Breast epithelium (tissue), 4 donors: ENCODE results near the gene CCDC188. TPM values are rescaled to one million over a fixed set of nuclear protein-coding genes. Genes with fewer than 3 reads are reported as not detected.

Experiments
- DNase-seq, 2 donors: peaks; one replicate each; pipeline ENCODE4 v3.0.0-alpha.2; 2019; ENCODE audit warnings: low spot score in 2 of 2
- H3K27ac ChIP-seq, 2 donors: fragments of 200-600 bp; sonication (generic) in 1 of 2; one replicate each; pipeline ENCODE4 v1.5.1; 2016 to 2019; ENCODE audit warnings: mild to moderate bottlenecking in 1 of 2
- H3K27me3 ChIP-seq, 2 donors: fragments of 200-600 bp; sonication (generic) in 1 of 2; one replicate each; pipeline versions ENCODE4 v1.5.1 to v1.6.0; 2017 to 2019; ENCODE audit warnings: control low read depth in 1 of 2, mild to moderate bottlenecking in 1 of 2
- H3K36me3 ChIP-seq: fragments of 200-600 bp; one replicate; pipeline ENCODE4 v1.5.1; 2019
- H3K4me1 ChIP-seq, 2 donors: fragments of 200-600 bp; sonication (generic); one replicate each; pipeline ENCODE4 v1.5.1; 2016 to 2019; ENCODE audit warnings: control low read depth in 1 of 2
- H3K4me3 ChIP-seq, 3 donors: fragments of 200-600 bp; sonication (generic); 1 replicate in 2 of 3; 2 replicates in 1 of 3; pipeline ENCODE4 v1.5.1; 2016 to 2019; ENCODE audit warnings: mild to moderate bottlenecking in 3 of 3, moderate library complexity in 2 of 3
- H3K9me3 ChIP-seq, 2 donors: fragments of 200-600 bp; sonication (generic) in 1 of 2; one replicate each; pipeline ENCODE4 v1.5.1; 2016 to 2019; ENCODE audit warnings: control low read depth in 1 of 2
- CTCF ChIP-seq, 3 donors: fragments of 450-650 bp; IDR thresholded peaks; one replicate each; pipeline ENCODE4 v1.5.1; 2016 to 2017; ENCODE audit warnings: antibody characterized with exemption in 3 of 3, mild to moderate bottlenecking in 3 of 3, moderate library complexity in 3 of 3
- POLR2A ChIP-seq: fragments of 450-650 bp; IDR thresholded peaks from one replicate; pipeline ENCODE4 v1.6.1; 2016; ENCODE audit warnings: antibody characterized with exemption, mild to moderate bottlenecking, moderate library complexity
- POLR2AphosphoS5 ChIP-seq, 3 donors: sonication (generic); formaldehyde crosslinking; IDR thresholded peaks; one replicate each; pipeline ENCODE4 v1.6.1; 2017; ENCODE audit warnings: antibody characterized with exemption in 3 of 3
- intact Hi-C: fragments of 100-400 bp; cut with DNase I; formaldehyde crosslinking; loops from one replicate; pipeline ENCODE4 v1.15.1; 2023; ENCODE audit warnings: low total_unique reads
- total RNA-seq, 3 donors: library from RNA; depleted of rRNA; stranded (reverse); fragments of >200 nt; gene quantifications; one replicate each; pipeline ENCODE4 v1.1.0, GENCODE V29; 2016

Gene CCDC188
- total RNA-seq, 3 donors from 2014 or later = 0.66 TPM; not detected in 2

DNA sequence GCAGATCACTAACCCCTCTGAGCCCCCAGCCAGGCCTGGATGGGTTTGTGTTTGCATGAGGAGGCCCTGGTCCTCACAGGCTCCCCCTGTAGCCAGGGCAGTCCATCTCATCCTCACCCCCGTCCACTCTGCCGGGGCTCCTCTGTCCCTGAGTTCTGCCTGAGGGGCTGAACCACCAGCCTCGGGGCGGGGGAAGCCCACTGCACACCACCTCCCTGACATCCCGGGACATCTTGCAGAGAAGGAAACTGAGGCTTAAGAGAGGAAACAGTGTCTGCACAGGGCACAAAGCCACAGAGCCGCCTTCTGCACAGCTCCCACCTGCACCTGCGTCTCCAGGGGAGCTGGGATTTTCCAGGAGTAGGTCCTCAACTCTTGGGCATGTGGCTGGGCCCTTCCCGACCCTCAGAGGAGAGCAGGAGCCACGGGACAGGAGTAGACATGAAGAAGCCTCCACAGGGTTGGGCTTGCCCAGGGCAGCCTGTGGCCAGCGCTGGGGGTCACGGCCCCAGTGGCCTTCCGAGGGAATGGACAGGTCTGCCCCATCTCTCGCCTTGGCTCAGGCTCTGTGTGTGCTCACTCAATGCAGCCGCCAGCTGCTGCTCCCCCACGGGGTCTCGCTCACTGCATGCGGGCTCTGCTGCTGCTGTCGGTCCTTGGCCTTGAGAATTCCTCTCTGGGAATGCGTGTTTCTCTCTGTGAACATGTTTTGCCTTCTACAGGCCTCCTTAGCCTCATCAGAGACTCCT lies 45.4 kb upstream of the CCDC188 start:
- H3K4me1 ChIP-seq = no peaks in the 10 kb centered on the region
- no peaks in the 10 kb centered on the region for H3K27me3 ChIP-seq
- intact Hi-C loops = no loop called here
- H3K27ac ChIP-seq = no peak overlapping the region
- H3K4me3 ChIP-seq = no peak overlapping the region
- no peaks in the 10 kb centered on the region for H3K36me3 ChIP-seq
- no peaks in the 10 kb centered on the region for H3K9me3 ChIP-seq
- TF ChIP-seq CTCF (IDR thresholded peaks at IDR 0.05) (no peak), POLR2AphosphoS5 (IDR thresholded peaks at IDR 0.05) (no peak), POLR2A (no peak)
- DNase-seq = no peak

DNA sequence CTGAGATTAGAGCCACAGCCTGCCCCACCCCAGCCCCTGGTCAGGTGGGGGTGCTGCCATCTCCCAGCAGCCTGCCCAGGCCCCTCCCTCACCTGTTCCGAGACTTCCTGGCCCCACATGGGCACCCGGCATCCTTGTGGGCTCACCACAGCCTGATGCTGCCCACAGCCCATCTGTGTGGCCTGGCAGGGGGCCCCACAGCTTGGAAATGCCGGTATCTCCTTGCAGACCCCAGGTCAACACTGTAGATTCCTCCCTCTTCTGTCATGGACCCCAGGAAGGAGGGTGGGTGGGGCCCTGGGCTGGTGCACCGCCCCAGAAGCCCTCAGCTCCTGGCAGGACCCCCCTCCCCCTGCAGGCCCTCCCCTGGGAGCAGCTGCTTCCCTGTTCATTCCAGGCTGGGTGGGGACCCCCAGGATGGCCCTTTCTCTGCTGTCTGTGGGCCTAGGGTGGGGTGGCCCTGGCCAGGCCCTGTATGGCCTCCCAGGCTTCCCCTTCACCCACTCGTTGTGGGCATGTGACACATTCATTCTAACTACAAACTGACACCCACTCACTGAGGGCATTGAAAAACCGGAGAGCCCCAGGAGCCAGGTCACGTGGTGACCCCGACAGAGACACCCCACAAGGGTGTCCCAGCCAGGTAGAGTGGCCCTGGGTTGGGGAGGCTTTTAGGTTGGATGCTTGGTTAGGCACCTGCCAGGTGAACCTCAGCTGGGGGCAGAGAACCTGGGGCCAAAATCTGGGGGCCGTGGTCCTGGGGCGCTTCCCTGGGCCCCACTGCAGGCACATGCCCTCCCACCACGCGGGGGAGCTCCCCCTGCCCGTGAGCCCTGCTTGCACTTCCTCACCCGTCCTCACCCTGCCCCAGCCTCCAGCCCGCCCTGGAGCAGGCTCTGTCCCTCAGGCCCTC lies 44.1 kb upstream of the CCDC188 start:
- Histone ChIP-seq H3K27ac (no peak overlapping the region), H3K27me3 (no peaks in the 10 kb centered on the region), H3K9me3 (no peaks in the 10 kb centered on the region), H3K4me1 (no peaks in the 10 kb centered on the region), H3K4me3 (no peak overlapping the region), H3K36me3 (no peaks in the 10 kb centered on the region)
- no peak for DNase-seq
- TF ChIP-seq POLR2A = no peak
- TF ChIP-seq CTCF (IDR thresholded peaks at IDR 0.05) = no peak
- no peak for TF ChIP-seq POLR2AphosphoS5 (IDR thresholded peaks at IDR 0.05)
- intact Hi-C loops = no loop called here

GRCh38 chr22:20193761-20194494 lies 43.1 kb upstream of the CCDC188 start:
- H3K4me3 ChIP-seq = no peak overlapping the region
- intact Hi-C loops = no loop called here
- H3K9me3 ChIP-seq = no peaks in the 10 kb centered on the region
- no peaks in the 10 kb centered on the region for H3K4me1 ChIP-seq
- H3K27me3 ChIP-seq = no peaks in the 10 kb centered on the region
- no peak for TF ChIP-seq POLR2AphosphoS5 (IDR thresholded peaks at IDR 0.05)
- TF ChIP-seq CTCF (IDR thresholded peaks at IDR 0.05) = no peak
- TF ChIP-seq POLR2A = no peak
- no peak overlapping the region for H3K27ac ChIP-seq
- DNase-seq = no peak
- no peaks in the 10 kb centered on the region for H3K36me3 ChIP-seq

GRCh38 chr22:20192972-20193760 lies 42.3 kb upstream of the CCDC188 start:
- H3K36me3 ChIP-seq = no peaks in the 10 kb centered on the region
- TF ChIP-seq POLR2AphosphoS5 (IDR thresholded peaks at IDR 0.05) = no peak
- TF ChIP-seq POLR2A = no peak
- TF ChIP-seq CTCF (IDR thresholded peaks at IDR 0.05) = no peak
- H3K27ac ChIP-seq = no peak overlapping the region
- no peaks in the 10 kb centered on the region for H3K27me3 ChIP-seq
- H3K4me3 ChIP-seq = no peak overlapping the region
- no peak for DNase-seq
- intact Hi-C loops = no loop called here
- H3K4me1 ChIP-seq = no peaks in the 10 kb centered on the region
- H3K9me3 ChIP-seq = no peaks in the 10 kb centered on the region
